K562 (cell line): ENCODE measurements around the gene SLC38A10. TPM values are rescaled to one million over a fixed set of nuclear protein-coding genes. Genes with fewer than 3 reads are reported as not detected.

Experiments used
- ATAC-seq: fragments of 200-7000 bp; cut with Tn5 transposase; 3 replicates; pipeline ENCODE4 v1.9.1; 2020; ENCODE audit warnings: moderate library complexity
- BruUV-seq: library from RNA; stranded (reverse); fragments of 400-500 nt; replicated peaks from 2 replicates; lab custom pipeline; 2021; lab: Mats Ljungman, UMichigan
- CTCF ChIA-PET: fragments of 300-600 bp; formaldehyde crosslinking; extraction: SDS; loops from one replicate; lab custom pipeline; 2021; ENCODE audit warnings: low intra/inter-chr PET ratio; lab: Yijun Ruan, JAX
- POLR2A ChIA-PET: fragments of 300-600, 350-650 bp; sonication (Branson Sonifier 250); formaldehyde crosslinking; extraction: SDS; loops from one replicate; lab custom pipeline; 2021; ENCODE audit warnings: antibody characterized with exemption, inconsistent platforms; lab: Yijun Ruan, JAX
- DNase-seq, 4 experiments: peaks; one replicate each; pipeline versions ENCODE4 v3.0.0 to v3.0.0-alpha.2; 2011 to 2018; ENCODE audit warnings: low spot score in 3 of 4, mixed read lengths in 3 of 4; ENCODE audit errors: extremely low read depth in 1 of 4
- FAIRE-seq: peaks from 2 replicates; lab custom pipeline; 2011; peaks lifted over from hg19 to GRCh38; lab: Jason Lieb, UNC
- H2AFZ ChIP-seq: 2 replicates; pipeline ENCODE4 v1.6.0; 2011; ENCODE audit warnings: low read depth, low read length, control low read depth, inconsistent platforms
- H3K27ac ChIP-seq: fragments of 200-600 bp; 3 replicates; pipeline ENCODE4 v1.8.0; 2011; ENCODE audit warnings: low read depth, mild to moderate bottlenecking, control low read depth, inconsistent platforms, low read length, moderate library complexity, mixed read lengths; ENCODE audit errors: extremely low read depth
- H3K27me3 ChIP-seq, 2 experiments: fragments of 300-600 bp in 1 of 2; 2 replicates in 1 of 2; 3 replicates in 1 of 2; pipeline versions ENCODE4 v1.6.0 to v1.8.0; 2011; ENCODE audit warnings: inconsistent platforms in 2 of 2, low read length in 2 of 2, mild to moderate bottlenecking in 1 of 2, mixed read lengths in 1 of 2, moderate library complexity in 1 of 2; ENCODE audit not compliant: control insufficient read depth in 2 of 2, insufficient read depth in 2 of 2
- H3K36me3 ChIP-seq: fragments of 300-600 bp; 3 replicates; pipeline ENCODE4 v1.8.0; 2011; ENCODE audit warnings: mild to moderate bottlenecking, low read length, inconsistent platforms; ENCODE audit not compliant: control insufficient read depth, insufficient read depth
- H3K4me1 ChIP-seq, 2 experiments: fragments of 200-600 bp in 1 of 2; replicated peaks in 1 of 2; 2 replicates in 1 of 2; 3 replicates in 1 of 2; pipeline versions ENCODE4 v1.5.1 to v1.8.0; 2011; ENCODE audit warnings: inconsistent platforms in 2 of 2, low read length in 2 of 2, mild to moderate bottlenecking in 1 of 2, mixed read lengths in 1 of 2, moderate library complexity in 1 of 2; ENCODE audit not compliant: control insufficient read depth in 2 of 2, insufficient read depth in 2 of 2
- H3K4me2 ChIP-seq: 2 replicates; pipeline ENCODE4 v1.6.1; 2011; ENCODE audit warnings: low read length, control low read depth, inconsistent platforms, mixed read lengths; ENCODE audit not compliant: insufficient read depth
- H3K4me3 ChIP-seq: fragments of 200-600 bp; sonication (generic), shearing (Covaris generic); 2 replicates; pipeline ENCODE4 v1.5.1; 2016; ENCODE audit warnings: control low read depth, inconsistent platforms
- H3K79me2 ChIP-seq: fragments of 200-600 bp; 3 replicates; pipeline ENCODE4 v1.8.0; 2011; ENCODE audit warnings: low read length, inconsistent platforms; ENCODE audit not compliant: control insufficient read depth, insufficient read depth
- H3K9ac ChIP-seq, 2 experiments: 2 replicates each; pipeline versions ENCODE4 v1.6.0 to v1.6.1; 2011; ENCODE audit warnings: low read depth in 2 of 2, low read length in 2 of 2, control low read depth in 1 of 2, inconsistent platforms in 1 of 2, mild to moderate bottlenecking in 1 of 2, mixed read lengths in 1 of 2; ENCODE audit not compliant: insufficient read depth in 1 of 2
- H3K9me1 ChIP-seq: one replicate; pipeline ENCODE4 v1.6.0; 2011; ENCODE audit warnings: inconsistent platforms, mild to moderate bottlenecking, low read length, moderate library complexity; ENCODE audit not compliant: control insufficient read depth, insufficient read depth
- H3K9me3 ChIP-seq: replicated peaks from 2 replicates; pipeline ENCODE4 v1.5.1; 2011; ENCODE audit warnings: low read depth, low read length, inconsistent platforms; ENCODE audit not compliant: control insufficient read depth, insufficient read depth
- H4K20me1 ChIP-seq: replicated peaks from 2 replicates; pipeline ENCODE4 v1.6.1; 2011; ENCODE audit warnings: low read length, inconsistent platforms, mixed read lengths; ENCODE audit not compliant: control insufficient read depth, insufficient read depth
- NCOA1 ChIP-seq: fragments of 450-650 bp; IDR thresholded peaks from 2 replicates; pipeline ENCODE4 v1.6.1; 2016; ENCODE audit warnings: low read depth
- PHF20 ChIP-seq: fragments of 450-650 bp; IDR thresholded peaks from 2 replicates; pipeline ENCODE4 v1.6.1; 2018; ENCODE audit not compliant: partially characterized antibody
- ZNF316 ChIP-seq: fragments of 450-650 bp; IDR thresholded peaks from 2 replicates; pipeline ENCODE4 v1.6.1; 2016
- WGBS: fragments of 100-300 bp; shearing (Covaris generic); methylation state at CpG from one replicate; pipeline ENCODE4 v1.1.6; 2016; ENCODE audit warnings: low coverage, mixed read lengths; ENCODE audit not compliant: insufficient coverage; ENCODE audit errors: missing lambda C conversion rate; 5-methylcytosine and 5-hydroxymethylcytosine counted together
- in situ Hi-C: fragments of 300-500 bp; cut with MboI; formaldehyde crosslinking; loops from 4 replicates; pipeline ENCODE4 v1.15.0; 2018; ENCODE audit warnings: inconsistent platforms, mixed read lengths
- intact Hi-C: fragments of 100-400 bp; cut with micrococcal nuclease; formaldehyde crosslinking; loops from 2 replicates; pipeline ENCODE4 v1.14.2; 2022
- polyA plus RNA-seq, 8 experiments: library from polyadenylated mRNA; depleted of rRNA in 4 of 8; stranded (reverse) in 5 of 8; unstranded in 3 of 8; fragments of >200 nt; fragmentation: Nextera tagmentation in 2 of 8; fragmentation: Illumina TruSeq in 1 of 8; extraction: Ambion mirVana in 2 of 8; extraction: Trizol in 1 of 8; gene quantifications; 2 replicates each; pipeline versions ENCODE4 v1.2.1 to v1.2.3, GENCODE V29; 2011 to 2014; ENCODE audit warnings: inconsistent platforms in 1 of 8, missing spikeins in 1 of 8
- total RNA-seq, 7 experiments: library from RNA; depleted of rRNA in 6 of 7; stranded (reverse); fragments of >200 nt in 6 of 7; fragmentation: Illumina TruSeq in 2 of 7; extraction: Trizol in 2 of 7; gene quantifications; 2 replicates each; pipeline versions ENCODE4 v1.2.1 to v1.2.3, GENCODE V29; 2011 to 2021; ENCODE audit warnings: low replicate concordance in 1 of 7
- TF ChIP-seq, protein P1 (sequence below): fragments of 250-450 bp; sonication (Bioruptor Pico); IDR thresholded peaks from 2 replicates; pipeline ENCODE4 v1.6.1; 2021; ENCODE audit warnings: mild to moderate bottlenecking
- TF ChIP-seq, protein P2 (sequence below): sonication (generic); formaldehyde crosslinking; IDR thresholded peaks from 2 replicates; pipeline ENCODE4 v1.8.1; 2023; ENCODE audit warnings: missing genetic modification reagents, mild to moderate bottlenecking, borderline replicate concordance

SLC38A10 gene
- total and polyA plus RNA-seq, 9 of the 15 experiments (the other 6 are each of a cell fraction or from before 2014, with no cell fraction given), result 0.45 to 54.2 (median 13.8) TPM

DNA sequence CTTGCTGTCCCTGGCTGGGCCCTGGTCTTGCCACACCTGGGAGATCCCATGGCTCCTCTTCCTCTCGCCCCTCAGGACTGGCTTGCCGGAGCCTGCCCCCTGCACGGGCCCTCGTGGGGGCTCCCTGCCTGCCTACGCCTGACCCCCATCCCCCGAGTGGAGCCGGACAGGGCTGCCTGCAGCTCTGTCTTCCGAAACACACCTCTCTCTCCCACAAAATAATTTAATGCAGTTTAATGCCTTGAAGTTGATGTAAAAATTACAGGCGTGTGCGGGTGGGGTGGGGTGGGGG, 22.4 kb upstream of the SLC38A10 start:
- in situ Hi-C loops, result no loop called here
- peaks cover 0 to 66% of the 10 kb centered on the region in 2 experiments; a peak in 2 of 5 replicates for H3K4me1 ChIP-seq
- no peak for DNase-seq
- FAIRE-seq, result no peak
- ATAC-seq, result no peak
- intact Hi-C loops, result no loop called here
- no peak overlapping the region for H3K4me3 ChIP-seq
- POLR2A ChIA-PET, result interaction anchor here (0.7 kb wide), 1 partner anchor 17 kb away, joined by 3 read pairs; no protein-coding TSS in a partner anchor
- H3K36me3 ChIP-seq, result no peaks in the 10 kb centered on the region
- no peak overlapping the region for H3K4me2 ChIP-seq
- no peaks in the 10 kb centered on the region for H3K27me3 ChIP-seq
- H2AFZ ChIP-seq, result no peak overlapping the region
- H3K9me1 ChIP-seq, result no peaks in the 10 kb centered on the region
- H4K20me1 ChIP-seq, result no peaks in the 10 kb centered on the region
- TF ChIP-seq, protein P1, sequence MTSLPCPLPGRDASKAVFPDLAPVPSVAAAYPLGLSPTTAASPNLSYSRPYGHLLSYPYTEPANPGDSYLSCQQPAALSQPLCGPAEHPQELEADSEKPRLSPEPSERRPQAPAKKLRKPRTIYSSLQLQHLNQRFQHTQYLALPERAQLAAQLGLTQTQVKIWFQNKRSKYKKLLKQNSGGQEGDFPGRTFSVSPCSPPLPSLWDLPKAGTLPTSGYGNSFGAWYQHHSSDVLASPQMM (CRISPR knock-in tag), result no peak
- no peak for TF ChIP-seq ZNF316
- TF ChIP-seq PHF20, result no peak
- TF ChIP-seq, protein P2, sequence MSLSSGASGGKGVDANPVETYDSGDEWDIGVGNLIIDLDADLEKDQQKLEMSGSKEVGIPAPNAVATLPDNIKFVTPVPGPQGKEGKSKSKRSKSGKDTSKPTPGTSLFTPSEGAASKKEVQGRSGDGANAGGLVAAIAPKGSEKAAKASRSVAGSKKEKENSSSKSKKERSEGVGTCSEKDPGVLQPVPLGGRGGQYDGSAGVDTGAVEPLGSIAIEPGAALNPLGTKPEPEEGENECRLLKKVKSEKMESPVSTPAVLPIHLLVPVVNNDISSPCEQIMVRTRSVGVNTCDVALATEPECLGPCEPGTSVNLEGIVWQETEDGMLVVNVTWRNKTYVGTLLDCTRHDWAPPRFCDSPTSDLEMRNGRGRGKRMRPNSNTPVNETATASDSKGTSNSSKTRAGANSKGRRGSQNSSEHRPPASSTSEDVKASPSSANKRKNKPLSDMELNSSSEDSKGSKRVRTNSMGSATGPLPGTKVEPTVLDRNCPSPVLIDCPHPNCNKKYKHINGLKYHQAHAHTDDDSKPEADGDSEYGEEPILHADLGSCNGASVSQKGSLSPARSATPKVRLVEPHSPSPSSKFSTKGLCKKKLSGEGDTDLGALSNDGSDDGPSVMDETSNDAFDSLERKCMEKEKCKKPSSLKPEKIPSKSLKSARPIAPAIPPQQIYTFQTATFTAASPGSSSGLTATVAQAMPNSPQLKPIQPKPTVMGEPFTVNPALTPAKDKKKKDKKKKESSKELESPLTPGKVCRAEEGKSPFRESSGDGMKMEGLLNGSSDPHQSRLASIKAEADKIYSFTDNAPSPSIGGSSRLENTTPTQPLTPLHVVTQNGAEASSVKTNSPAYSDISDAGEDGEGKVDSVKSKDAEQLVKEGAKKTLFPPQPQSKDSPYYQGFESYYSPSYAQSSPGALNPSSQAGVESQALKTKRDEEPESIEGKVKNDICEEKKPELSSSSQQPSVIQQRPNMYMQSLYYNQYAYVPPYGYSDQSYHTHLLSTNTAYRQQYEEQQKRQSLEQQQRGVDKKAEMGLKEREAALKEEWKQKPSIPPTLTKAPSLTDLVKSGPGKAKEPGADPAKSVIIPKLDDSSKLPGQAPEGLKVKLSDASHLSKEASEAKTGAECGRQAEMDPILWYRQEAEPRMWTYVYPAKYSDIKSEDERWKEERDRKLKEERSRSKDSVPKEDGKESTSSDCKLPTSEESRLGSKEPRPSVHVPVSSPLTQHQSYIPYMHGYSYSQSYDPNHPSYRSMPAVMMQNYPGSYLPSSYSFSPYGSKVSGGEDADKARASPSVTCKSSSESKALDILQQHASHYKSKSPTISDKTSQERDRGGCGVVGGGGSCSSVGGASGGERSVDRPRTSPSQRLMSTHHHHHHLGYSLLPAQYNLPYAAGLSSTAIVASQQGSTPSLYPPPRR (CRISPR knock-in tag), result no peak
- no peak for TF ChIP-seq NCOA1
- H3K9me3 ChIP-seq, result no peaks in the 10 kb centered on the region
- BruUV-seq, result no TSS peak
- no peak overlapping the region for H3K27ac ChIP-seq
- peak overlapping the region in 1 of 2 experiments; percentile 76; a peak in 1 of 4 replicates for H3K9ac ChIP-seq
- 68% methylated on average over 10 of the region's 10 CpGs for WGBS
- no peaks in the 10 kb centered on the region for H3K79me2 ChIP-seq
- CTCF ChIA-PET, result no interaction called here
